GM12875 (cell line): ENCODE measurements around the gene LFNG.

Experiments
- H3K4me3 ChIP-seq: one replicate; pipeline ENCODE4 v1.5.1; 2011; ENCODE audit warnings: low read depth, low read length, control low read depth
- CTCF ChIP-seq: IDR thresholded peaks from 2 replicates; pipeline ENCODE4 v1.5.1; 2011; ENCODE audit warnings: low read depth, mild to moderate bottlenecking, control low read depth, inconsistent platforms, low read length, moderate library complexity, borderline replicate concordance; ENCODE audit not compliant: insufficient read depth

Gene LFNG

DNA sequence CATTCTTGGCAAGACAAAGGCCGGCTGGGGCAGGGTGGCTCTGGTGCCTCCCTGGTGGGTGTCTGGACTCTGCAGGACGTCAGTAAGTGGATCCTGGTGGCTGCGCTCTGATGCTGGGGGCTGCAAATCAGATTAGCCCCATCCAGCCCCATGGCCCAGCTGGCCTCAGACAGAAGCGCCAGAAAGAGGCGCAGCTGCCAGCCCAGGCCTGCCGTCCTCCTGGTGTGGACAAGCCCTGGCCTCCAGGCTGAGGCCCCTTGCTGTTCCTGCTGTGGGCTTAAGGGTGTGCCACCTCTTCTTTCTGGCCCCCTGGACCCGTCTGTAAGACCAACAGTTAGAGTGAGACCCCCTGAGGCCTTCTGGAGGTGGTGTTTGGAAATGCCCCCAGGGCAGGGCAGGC, 5.9 kb upstream of the LFNG start:
- no peak overlapping the region for H3K4me3 ChIP-seq
- TF ChIP-seq CTCF, result no peak

DNA sequence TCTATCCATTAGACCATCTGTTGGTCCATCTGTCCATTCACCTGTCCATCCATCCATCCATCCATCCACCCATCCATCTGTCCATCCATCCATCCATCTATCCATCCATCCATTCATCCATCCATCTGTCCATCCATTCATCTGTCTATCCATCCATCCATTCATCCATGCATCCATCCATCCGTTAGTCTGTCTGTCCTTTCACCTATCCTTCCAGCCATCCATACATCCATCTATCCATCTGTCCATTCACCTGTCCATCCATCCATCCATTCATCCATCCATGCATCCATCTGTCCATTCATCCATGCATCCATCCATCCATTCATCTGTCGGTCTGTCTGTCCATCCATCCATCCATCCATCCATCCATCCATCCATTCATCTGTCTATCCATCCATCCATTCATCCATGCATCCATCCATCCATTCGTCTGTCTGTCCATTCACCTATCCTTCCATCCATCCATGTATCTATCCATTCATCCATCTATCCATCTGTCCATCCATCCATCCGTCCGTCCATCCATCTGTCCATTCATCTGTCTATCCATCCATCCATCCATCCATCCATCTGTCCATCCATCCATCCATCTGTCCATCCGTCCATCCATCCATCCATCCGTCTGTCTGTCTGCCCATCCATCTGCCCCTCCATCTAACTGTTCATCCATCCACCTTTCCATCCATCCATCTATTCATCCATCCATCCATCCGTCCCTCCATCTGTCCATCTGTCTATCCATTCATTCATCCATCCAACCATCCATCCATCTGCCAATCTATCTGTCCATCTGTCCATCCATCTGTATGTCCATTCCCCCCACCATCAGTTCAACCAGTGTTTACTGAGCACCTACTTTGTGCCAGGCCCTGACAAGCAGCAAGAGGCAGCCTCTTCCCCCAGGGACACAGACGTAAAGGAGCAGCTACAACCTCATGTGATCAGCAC, 4.8 kb upstream of the LFNG start:
- no peak for TF ChIP-seq CTCF
- no peak overlapping the region for H3K4me3 ChIP-seq

DNA sequence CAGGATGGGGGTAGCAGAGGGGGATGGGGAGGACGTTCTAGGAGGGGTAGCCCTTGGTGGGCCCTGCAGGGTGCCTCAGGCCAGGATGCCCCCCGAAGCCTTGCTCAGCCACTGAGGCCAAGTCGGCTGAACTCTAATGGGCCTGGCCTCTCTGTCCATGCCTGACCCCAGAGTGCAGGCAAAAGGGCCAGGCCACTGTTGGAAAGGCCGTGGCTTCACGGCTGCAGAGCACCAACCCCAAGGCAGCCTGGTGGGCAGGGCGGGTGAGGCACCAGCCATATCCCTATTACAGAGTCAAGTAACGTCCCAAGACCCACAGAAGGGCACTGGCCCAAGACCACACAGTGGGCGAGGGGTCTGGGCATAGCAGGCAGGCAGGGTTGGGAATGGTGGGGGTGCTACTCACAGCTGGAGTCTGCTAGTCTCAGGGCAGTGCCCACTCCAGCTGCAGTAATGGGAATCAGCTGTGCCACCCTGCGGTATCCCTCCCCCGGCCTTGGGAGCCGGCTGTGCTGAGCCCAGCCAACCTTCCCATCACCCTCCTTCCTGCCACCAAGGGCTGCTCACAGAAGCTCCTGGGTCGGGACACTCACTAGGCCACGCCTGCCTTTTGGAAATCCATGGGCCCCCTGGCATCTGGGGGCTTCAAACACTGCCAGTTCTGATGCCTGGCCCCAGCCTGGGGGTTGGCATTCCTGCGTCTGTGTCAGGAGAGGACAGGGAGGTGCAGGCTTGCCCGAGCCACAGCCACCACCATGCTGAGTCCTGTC, 4.0 kb upstream of the LFNG start:
- no peak overlapping the region for H3K4me3 ChIP-seq
- no peak for TF ChIP-seq CTCF

- TF ChIP-seq CTCF, result no peak
- H3K4me3 ChIP-seq, result no peak overlapping the region
These were observed 3.4 kb upstream of the LFNG start for GRCh38 chr7:2516194-2516555.

DNA sequence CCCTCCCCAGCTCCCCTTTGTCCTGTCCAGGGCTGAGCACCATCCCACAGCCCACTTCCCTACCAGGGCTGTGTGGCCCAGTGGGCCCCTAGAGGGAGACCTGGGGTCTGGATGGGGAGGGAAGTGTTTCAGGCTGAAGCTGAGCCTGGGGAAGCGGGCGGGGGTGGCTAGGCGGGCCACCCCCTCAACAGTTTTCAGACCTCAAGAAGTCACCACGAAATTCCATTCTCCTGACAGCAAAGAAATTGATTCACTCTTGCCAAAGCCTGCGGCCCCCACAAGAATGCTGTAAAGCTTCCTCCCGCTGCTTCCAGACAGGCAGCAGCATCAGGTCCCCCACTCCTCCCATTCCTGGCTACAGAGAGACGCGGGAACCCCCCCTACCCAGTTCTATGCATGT, 2.5 kb upstream of the LFNG start:
- H3K4me3 ChIP-seq, result no peak overlapping the region
- TF ChIP-seq CTCF, result no peak

GRCh38 chr7:2517678-2518507, 1.7 kb upstream of the LFNG start:
- no peak overlapping the region for H3K4me3 ChIP-seq
- TF ChIP-seq CTCF, result no peak
